DOHH2 (cell line): ENCODE data around the gene BDKRB2.

Source experiments
- H3F3A ChIP-seq: fragments of 200-600 bp; sonication (generic), shearing (Covaris generic); 2 replicates; pipeline ENCODE4 v1.6.0; 2016; ENCODE audit warnings: antibody characterized with exemption, mild to moderate bottlenecking; ENCODE audit not compliant: control insufficient read depth, insufficient read depth
- H3K27ac ChIP-seq: fragments of 200-600 bp; sonication (generic); 2 replicates; pipeline ENCODE4 v1.5.1; 2014; ENCODE audit warnings: low read depth, mild to moderate bottlenecking, low read length, moderate library complexity
- H3K27me3 ChIP-seq: fragments of 200-600 bp; sonication (generic); 2 replicates; pipeline ENCODE4 v1.6.1; 2014; ENCODE audit warnings: mild to moderate bottlenecking, low read length, mixed read lengths; ENCODE audit not compliant: control insufficient read depth
- H3K36me3 ChIP-seq: fragments of 200-600 bp; sonication (generic); 2 replicates; pipeline ENCODE4 v1.6.1; 2014; ENCODE audit warnings: mild to moderate bottlenecking, low read length, moderate library complexity, mixed read lengths; ENCODE audit not compliant: control insufficient read depth
- H3K4me1 ChIP-seq: fragments of 200-600 bp; sonication (generic); 2 replicates; pipeline ENCODE4 v1.6.1; 2014; ENCODE audit warnings: mild to moderate bottlenecking, low read length, mixed read lengths; ENCODE audit not compliant: control insufficient read depth
- H3K4me2 ChIP-seq: fragments of 200-600 bp; sonication (generic); 2 replicates; pipeline ENCODE4 v1.6.0; 2014; ENCODE audit warnings: mild to moderate bottlenecking, low read length, moderate library complexity
- H3K4me3 ChIP-seq: fragments of 200-600 bp; sonication (generic); 2 replicates; pipeline ENCODE4 v1.5.1; 2014; ENCODE audit warnings: mild to moderate bottlenecking, low read length, mixed read lengths
- H3K79me2 ChIP-seq: fragments of 200-600 bp; sonication (generic); 2 replicates; pipeline ENCODE4 v1.6.1; 2014; ENCODE audit warnings: mild to moderate bottlenecking, low read length, mixed read lengths; ENCODE audit not compliant: control insufficient read depth
- H3K9me2 ChIP-seq: fragments of 200-600 bp; sonication (generic); replicated peaks from 2 replicates; pipeline ENCODE4 v1.6.1; 2014; ENCODE audit warnings: mild to moderate bottlenecking, low read length, mixed read lengths; ENCODE audit not compliant: control insufficient read depth
- H3K9me3 ChIP-seq: fragments of 200-600 bp; sonication (generic); 2 replicates; pipeline ENCODE4 v1.6.1; 2014; ENCODE audit warnings: antibody characterized with exemption, low read length, mixed read lengths; ENCODE audit not compliant: control insufficient read depth, insufficient read depth
- H4K20me1 ChIP-seq: fragments of 200-600 bp; sonication (generic); 2 replicates; pipeline ENCODE4 v1.6.0; 2014; ENCODE audit warnings: low read depth, mild to moderate bottlenecking, antibody characterized with exemption, low read length, moderate library complexity; ENCODE audit not compliant: control insufficient read depth, insufficient read depth
- EZH2phosphoT487 ChIP-seq: fragments of 200-600 bp; sonication (generic); IDR thresholded peaks from 2 replicates; pipeline ENCODE4 v1.6.1; 2017; ENCODE audit warnings: borderline replicate concordance, mild to moderate bottlenecking, antibody characterized with exemption, low read length, moderate library complexity, mixed read lengths
- TF ChIP-seq, protein P1 (sequence below): fragments of 200-600 bp; sonication (generic); IDR thresholded peaks from one replicate; pipeline ENCODE4 v1.5.1; 2014; ENCODE audit warnings: antibody characterized with exemption, mild to moderate bottlenecking, low read depth, low read length; ENCODE audit not compliant: poor library complexity, severe bottlenecking

The BDKRB2 gene

DNA sequence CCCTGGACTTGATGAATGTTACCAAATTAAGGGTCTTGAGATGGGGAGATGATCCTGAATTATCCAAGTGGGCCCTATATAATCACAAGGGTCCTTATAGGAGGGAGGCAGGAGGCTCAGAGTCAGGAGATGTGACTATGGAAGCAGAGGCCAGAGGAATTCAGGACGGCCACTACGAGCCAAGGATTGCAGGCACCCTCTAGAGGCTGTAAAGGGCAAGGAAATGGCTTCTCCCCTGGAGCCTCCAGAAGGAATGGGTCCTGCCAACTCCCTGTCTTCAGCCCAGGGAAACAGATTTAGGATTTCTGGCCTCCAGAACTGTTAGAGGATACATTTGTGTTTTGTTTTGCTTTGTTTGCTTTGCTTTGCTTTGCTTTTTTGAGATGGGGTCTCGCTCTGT lies 60.2 kb downstream of the BDKRB2 start:
- Histone ChIP-seq H3K4me2 (no peak overlapping the region), H3K36me3 (no peaks in the 10 kb centered on the region), H3K27me3 (peaks cover 8% of the 10 kb centered on the region), H3K9me2 (no peaks in the 10 kb centered on the region), H3K4me1 (no peaks in the 10 kb centered on the region), H3F3A (no peaks in the 10 kb centered on the region), H3K9me3 (no peaks in the 10 kb centered on the region), H3K79me2 (no peaks in the 10 kb centered on the region), H4K20me1 (no peaks in the 10 kb centered on the region), H3K4me3 (no peak overlapping the region), H3K27ac (no peak overlapping the region)
- TF ChIP-seq, protein P1, sequence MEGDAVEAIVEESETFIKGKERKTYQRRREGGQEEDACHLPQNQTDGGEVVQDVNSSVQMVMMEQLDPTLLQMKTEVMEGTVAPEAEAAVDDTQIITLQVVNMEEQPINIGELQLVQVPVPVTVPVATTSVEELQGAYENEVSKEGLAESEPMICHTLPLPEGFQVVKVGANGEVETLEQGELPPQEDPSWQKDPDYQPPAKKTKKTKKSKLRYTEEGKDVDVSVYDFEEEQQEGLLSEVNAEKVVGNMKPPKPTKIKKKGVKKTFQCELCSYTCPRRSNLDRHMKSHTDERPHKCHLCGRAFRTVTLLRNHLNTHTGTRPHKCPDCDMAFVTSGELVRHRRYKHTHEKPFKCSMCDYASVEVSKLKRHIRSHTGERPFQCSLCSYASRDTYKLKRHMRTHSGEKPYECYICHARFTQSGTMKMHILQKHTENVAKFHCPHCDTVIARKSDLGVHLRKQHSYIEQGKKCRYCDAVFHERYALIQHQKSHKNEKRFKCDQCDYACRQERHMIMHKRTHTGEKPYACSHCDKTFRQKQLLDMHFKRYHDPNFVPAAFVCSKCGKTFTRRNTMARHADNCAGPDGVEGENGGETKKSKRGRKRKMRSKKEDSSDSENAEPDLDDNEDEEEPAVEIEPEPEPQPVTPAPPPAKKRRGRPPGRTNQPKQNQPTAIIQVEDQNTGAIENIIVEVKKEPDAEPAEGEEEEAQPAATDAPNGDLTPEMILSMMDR: peak; percentile 20
- no peak for TF ChIP-seq EZH2phosphoT487

DNA sequence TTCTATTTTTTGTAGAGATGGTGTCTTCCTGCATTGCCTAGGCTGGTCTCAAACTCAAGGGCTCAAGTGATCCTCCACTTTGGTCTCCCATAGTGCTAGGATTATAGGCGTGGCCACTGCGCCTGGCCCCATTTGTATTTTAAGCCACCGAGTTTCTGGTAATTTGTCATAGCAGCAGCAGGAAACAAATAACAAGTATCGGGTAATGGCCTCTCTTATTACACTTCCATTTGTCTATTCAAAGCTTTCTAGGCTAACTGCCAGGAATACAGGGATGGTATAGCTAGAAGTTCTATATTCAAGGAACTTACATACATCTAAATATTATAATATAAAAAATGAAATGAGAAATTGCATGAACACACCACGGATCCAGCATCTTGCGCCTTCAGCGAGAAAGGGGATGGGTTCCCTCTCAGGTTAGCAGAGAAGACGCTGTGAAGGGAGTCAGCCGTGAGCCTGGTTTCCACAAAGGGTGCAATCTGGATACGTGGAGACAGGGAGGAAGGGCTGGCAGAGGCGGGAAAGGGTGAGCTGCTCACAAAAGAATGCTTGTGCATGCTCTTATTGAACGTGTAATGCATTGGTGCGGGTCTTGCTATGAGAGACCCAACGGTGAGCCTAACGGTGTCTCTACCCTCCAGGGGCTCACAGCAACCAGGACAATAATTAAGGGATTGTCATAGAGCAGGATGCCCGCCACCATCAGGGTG lies 60.9 kb downstream of the BDKRB2 start:
- peaks cover 8% of the 10 kb centered on the region for H3K27me3 ChIP-seq
- no peaks in the 10 kb centered on the region for H3K9me3 ChIP-seq
- no peak overlapping the region for H3K4me2 ChIP-seq
- no peaks in the 10 kb centered on the region for H3K4me1 ChIP-seq
- no peak overlapping the region for H3K27ac ChIP-seq
- H3K4me3 ChIP-seq: no peak overlapping the region
- H3K9me2 ChIP-seq: no peaks in the 10 kb centered on the region
- H3K79me2 ChIP-seq: no peaks in the 10 kb centered on the region
- H4K20me1 ChIP-seq: no peaks in the 10 kb centered on the region
- TF ChIP-seq, protein P1: no peak
- no peak for TF ChIP-seq EZH2phosphoT487
- no peaks in the 10 kb centered on the region for H3F3A ChIP-seq
- no peaks in the 10 kb centered on the region for H3K36me3 ChIP-seq

DNA sequence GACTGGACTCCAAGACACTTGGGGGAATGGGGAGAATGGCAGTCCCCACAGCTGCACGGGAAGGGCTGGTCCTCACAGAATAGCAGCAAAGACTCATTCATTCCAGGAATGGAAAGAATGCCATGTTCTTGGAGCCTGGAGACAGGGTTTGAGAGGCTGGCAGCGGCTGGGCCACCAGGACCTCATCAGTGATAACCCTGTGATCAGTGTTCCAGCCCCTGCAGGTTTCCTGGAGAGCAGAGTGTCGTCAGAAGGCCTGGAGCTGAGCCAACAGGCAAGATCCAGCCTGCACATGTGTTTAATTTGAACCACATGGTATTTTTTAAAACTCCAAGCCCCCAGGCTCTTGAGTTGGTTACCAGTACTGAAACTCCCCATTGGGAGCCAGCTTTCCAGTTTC lies 62.7 kb downstream of the BDKRB2 start:
- H3K4me1 ChIP-seq: no peaks in the 10 kb centered on the region
- H4K20me1 ChIP-seq: no peaks in the 10 kb centered on the region
- no peaks in the 10 kb centered on the region for H3K36me3 ChIP-seq
- TF ChIP-seq, protein P1: no peak
- no peak for TF ChIP-seq EZH2phosphoT487
- no peaks in the 10 kb centered on the region for H3K9me3 ChIP-seq
- no peak overlapping the region for H3K27ac ChIP-seq
- no peaks in the 10 kb centered on the region for H3K79me2 ChIP-seq
- H3K9me2 ChIP-seq: no peaks in the 10 kb centered on the region
- no peak overlapping the region for H3K4me3 ChIP-seq
- H3K4me2 ChIP-seq: no peak overlapping the region
- H3F3A ChIP-seq: no peaks in the 10 kb centered on the region
- no peaks in the 10 kb centered on the region for H3K27me3 ChIP-seq

DNA sequence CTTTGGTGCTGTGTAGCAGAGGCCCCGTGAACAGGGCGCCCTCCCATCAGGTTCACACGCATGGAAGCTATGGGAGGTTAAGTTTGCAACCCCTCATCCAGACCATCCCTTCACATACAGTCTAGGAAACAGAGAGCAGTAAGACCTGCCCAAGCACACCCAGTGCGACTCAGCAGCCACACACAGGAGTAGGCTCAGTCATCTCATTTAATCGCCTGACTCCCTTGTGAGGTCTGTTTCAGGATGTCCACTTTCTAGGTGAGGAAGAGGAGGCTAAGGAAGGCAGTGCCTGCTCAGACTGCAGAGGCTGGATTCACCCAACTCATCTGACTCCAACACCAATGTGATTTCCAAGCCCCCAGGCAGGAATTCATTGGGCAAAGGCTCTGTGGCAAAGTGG lies 63.3 kb downstream of the BDKRB2 start:
- Histone ChIP-seq H3F3A (no peaks in the 10 kb centered on the region), H3K4me3 (no peak overlapping the region), H3K4me1 (no peaks in the 10 kb centered on the region), H3K36me3 (no peaks in the 10 kb centered on the region), H3K9me2 (no peaks in the 10 kb centered on the region), H3K27ac (no peak overlapping the region), H3K4me2 (no peak overlapping the region), H3K79me2 (no peaks in the 10 kb centered on the region), H3K9me3 (no peaks in the 10 kb centered on the region), H4K20me1 (no peaks in the 10 kb centered on the region), H3K27me3 (no peaks in the 10 kb centered on the region)
- TF ChIP-seq, protein P1: no peak
- TF ChIP-seq EZH2phosphoT487: no peak
